Breast epithelium (tissue), 3 donors: ENCODE data around the gene CPSF4L.

ENCODE experiments used
- POLR2A ChIP-seq: fragments of 450-650 bp; IDR thresholded peaks from one replicate; pipeline ENCODE4 v1.6.1; 2016; ENCODE audit warnings: antibody characterized with exemption, mild to moderate bottlenecking, moderate library complexity
- TF ChIP-seq, protein P1 (sequence below), 3 donors: fragments of 450-650 bp; IDR thresholded peaks; one replicate each; pipeline ENCODE4 v1.5.1; 2016 to 2017; ENCODE audit warnings: antibody characterized with exemption in 3 of 3, mild to moderate bottlenecking in 3 of 3, moderate library complexity in 3 of 3

GRCh38 chr17:73300392-73300791 is 38.7 kb upstream of the CPSF4L start:
- TF ChIP-seq, protein P1, sequence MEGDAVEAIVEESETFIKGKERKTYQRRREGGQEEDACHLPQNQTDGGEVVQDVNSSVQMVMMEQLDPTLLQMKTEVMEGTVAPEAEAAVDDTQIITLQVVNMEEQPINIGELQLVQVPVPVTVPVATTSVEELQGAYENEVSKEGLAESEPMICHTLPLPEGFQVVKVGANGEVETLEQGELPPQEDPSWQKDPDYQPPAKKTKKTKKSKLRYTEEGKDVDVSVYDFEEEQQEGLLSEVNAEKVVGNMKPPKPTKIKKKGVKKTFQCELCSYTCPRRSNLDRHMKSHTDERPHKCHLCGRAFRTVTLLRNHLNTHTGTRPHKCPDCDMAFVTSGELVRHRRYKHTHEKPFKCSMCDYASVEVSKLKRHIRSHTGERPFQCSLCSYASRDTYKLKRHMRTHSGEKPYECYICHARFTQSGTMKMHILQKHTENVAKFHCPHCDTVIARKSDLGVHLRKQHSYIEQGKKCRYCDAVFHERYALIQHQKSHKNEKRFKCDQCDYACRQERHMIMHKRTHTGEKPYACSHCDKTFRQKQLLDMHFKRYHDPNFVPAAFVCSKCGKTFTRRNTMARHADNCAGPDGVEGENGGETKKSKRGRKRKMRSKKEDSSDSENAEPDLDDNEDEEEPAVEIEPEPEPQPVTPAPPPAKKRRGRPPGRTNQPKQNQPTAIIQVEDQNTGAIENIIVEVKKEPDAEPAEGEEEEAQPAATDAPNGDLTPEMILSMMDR (IDR thresholded peaks at IDR 0.05), result no peak
- no peak for TF ChIP-seq POLR2A
